ENCODE measurements around the gene UQCRC2.
A peak's percentile ranks its signal among the peaks of the same experiment; 100 is the strongest.

UQCRC2 gene

DNA sequence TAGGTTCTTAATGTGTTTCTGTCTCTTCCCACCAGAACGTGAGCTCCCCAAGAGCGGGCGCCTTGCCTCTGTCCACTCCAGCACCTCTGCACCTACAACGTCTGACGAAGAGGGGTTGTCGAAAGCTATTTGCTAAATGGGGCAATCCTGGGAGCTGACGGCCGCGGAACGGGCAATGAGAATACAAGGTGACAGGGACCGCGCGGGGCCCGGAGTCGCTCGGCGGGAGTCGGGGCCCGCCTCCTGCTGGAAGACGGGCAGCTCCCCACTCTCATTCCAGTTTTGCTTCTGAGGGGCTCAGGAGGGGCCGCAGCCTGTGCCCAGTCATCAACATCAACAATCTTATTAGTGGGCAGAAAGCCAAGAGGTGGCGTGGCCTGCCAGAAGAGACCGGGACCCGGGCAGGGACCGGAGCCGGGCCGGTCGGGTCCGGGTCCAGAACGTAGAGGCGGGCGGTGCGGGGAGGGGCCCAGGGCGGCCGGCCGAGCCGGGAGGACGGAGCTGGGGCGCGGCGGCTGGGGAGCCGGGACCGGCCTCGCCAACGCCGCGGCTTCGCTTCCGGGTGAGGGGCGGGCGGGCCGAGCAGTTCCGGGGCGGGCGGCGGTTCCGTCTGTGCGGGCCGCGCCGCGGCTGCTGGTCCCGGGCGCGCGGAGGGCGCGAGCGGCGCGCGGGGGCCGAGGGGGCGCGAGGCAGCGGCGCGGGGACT, 54.5 kb downstream of the UQCRC2 start, which contains the start of gene MOSMO:
Gene MOSMO (plus strand): TSS at position 603 of the 706 bp plus-strand sequence. CDS start 191 bp downstream, outside the sequence.
- H3K9me3 ChIP-seq (ENCODE audit: control insufficient read depth, insufficient read depth, low read depth, low read length): no peaks in the 10 kb centered on the region
- peak within 1 kb of the TSS; percentile 86 for H3K27ac ChIP-seq (ENCODE audit: extremely low read depth, low read depth, low read length)
- H3K4me1 ChIP-seq (ENCODE audit: control insufficient read depth, insufficient read depth, low read length): peaks cover 5% of the 10 kb centered on the region
- CTCF ChIA-PET: interaction anchor here (0.6 to 20.3 kb wide), 5 partner anchors 9 to 181 kb away, joined by 3 to 302 read pairs (median 4); no protein-coding TSS in a partner anchor
- no peaks in the 10 kb centered on the region for H3K36me3 ChIP-seq (ENCODE audit: control insufficient read depth in 2 of 2, insufficient read depth in 1 of 2, low read length in 2 of 2)
- POLR2A ChIA-PET: interaction anchor here (1.0 to 1.4 kb wide), 9 partner anchors 9 to 132 kb away, joined by 3 to 8 read pairs (median 3); partner anchors contain the start of gene UQCRC2
- peak within 1 kb of the TSS; percentile 97 for H3K4me3 ChIP-seq (ENCODE audit: low read depth, low read length)
- TF ChIP-seq, protein P1, sequence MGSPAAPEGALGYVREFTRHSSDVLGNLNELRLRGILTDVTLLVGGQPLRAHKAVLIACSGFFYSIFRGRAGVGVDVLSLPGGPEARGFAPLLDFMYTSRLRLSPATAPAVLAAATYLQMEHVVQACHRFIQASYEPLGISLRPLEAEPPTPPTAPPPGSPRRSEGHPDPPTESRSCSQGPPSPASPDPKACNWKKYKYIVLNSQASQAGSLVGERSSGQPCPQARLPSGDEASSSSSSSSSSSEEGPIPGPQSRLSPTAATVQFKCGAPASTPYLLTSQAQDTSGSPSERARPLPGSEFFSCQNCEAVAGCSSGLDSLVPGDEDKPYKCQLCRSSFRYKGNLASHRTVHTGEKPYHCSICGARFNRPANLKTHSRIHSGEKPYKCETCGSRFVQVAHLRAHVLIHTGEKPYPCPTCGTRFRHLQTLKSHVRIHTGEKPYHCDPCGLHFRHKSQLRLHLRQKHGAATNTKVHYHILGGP (tag by site-specific recombination; IDR thresholded peaks at IDR 0.05): no peak
- TF ChIP-seq, protein P2, sequence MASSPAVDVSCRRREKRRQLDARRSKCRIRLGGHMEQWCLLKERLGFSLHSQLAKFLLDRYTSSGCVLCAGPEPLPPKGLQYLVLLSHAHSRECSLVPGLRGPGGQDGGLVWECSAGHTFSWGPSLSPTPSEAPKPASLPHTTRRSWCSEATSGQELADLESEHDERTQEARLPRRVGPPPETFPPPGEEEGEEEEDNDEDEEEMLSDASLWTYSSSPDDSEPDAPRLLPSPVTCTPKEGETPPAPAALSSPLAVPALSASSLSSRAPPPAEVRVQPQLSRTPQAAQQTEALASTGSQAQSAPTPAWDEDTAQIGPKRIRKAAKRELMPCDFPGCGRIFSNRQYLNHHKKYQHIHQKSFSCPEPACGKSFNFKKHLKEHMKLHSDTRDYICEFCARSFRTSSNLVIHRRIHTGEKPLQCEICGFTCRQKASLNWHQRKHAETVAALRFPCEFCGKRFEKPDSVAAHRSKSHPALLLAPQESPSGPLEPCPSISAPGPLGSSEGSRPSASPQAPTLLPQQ (tag by site-specific recombination; IDR thresholded peaks at IDR 0.05): peak; percentile 58; the same call in 1 of the 2 replicates
- TF ChIP-seq ZNF600 (tag by site-specific recombination; IDR thresholded peaks at IDR 0.05) (peak; percentile 45; the same call in 1 of the 2 replicates), ZNF660 (tag by site-specific recombination; IDR thresholded peaks at IDR 0.05) (peak; percentile 81), KLF9 (tag by site-specific recombination; IDR thresholded peaks at IDR 0.05; ENCODE audit: low read depth) (peak; percentile 45; the same call in 1 of the 2 replicates), YY1 (tag by site-specific recombination; IDR thresholded peaks at IDR 0.05) (0 out of 2 replicates have a peak, but pooled peaks have one; percentile 5), SP3 (tag by site-specific recombination; IDR thresholded peaks at IDR 0.05) (peak; percentile 55; the same call in 1 of the 2 replicates), ZNF16 (tag by site-specific recombination; IDR thresholded peaks at IDR 0.05; ENCODE audit: low read depth) (no peak), ZNF37A (tag by site-specific recombination; IDR thresholded peaks at IDR 0.05) (peak; percentile 74; the same call in 1 of the 2 replicates), ZNF629 (tag by site-specific recombination; IDR thresholded peaks at IDR 0.05) (peak; percentile 34; the same call in 1 of the 2 replicates), ZBTB8A (tag by site-specific recombination; IDR thresholded peaks at IDR 0.05) (peak; percentile 36), ZSCAN30 (tag by site-specific recombination; IDR thresholded peaks at IDR 0.05) (0 out of 2 replicates have a peak, but pooled peaks have one; percentile 25), ZBTB17 (tag by site-specific recombination; IDR thresholded peaks at IDR 0.05) (peak; percentile 49), MEIS1 (CRISPR knock-in tag; IDR thresholded peaks at IDR 0.05; ENCODE audit: borderline replicate concordance) (no peak), ZNF2 (tag by site-specific recombination; IDR thresholded peaks at IDR 0.05) (0 out of 2 replicates have a peak, but pooled peaks have one; percentile 15), ZNF529 (tag by site-specific recombination; IDR thresholded peaks at IDR 0.05; ENCODE audit: insufficient replicate concordance) (no peak), MYNN (tag by site-specific recombination; IDR thresholded peaks at IDR 0.05; ENCODE audit: borderline replicate concordance) (no peak), ZFP69B (tag by site-specific recombination; IDR thresholded peaks at IDR 0.05) (0 out of 2 replicates have a peak, but pooled peaks have one; percentile 42), ZNF335 (tag by site-specific recombination; conservative IDR thresholded peaks at IDR 0.05) (peak; percentile 43), GLIS2 (tag by site-specific recombination; IDR thresholded peaks at IDR 0.05) (no peak), ZBTB20 (tag by site-specific recombination; IDR thresholded peaks at IDR 0.05) (peak; percentile 68)
- TF ChIP-seq, protein P3, sequence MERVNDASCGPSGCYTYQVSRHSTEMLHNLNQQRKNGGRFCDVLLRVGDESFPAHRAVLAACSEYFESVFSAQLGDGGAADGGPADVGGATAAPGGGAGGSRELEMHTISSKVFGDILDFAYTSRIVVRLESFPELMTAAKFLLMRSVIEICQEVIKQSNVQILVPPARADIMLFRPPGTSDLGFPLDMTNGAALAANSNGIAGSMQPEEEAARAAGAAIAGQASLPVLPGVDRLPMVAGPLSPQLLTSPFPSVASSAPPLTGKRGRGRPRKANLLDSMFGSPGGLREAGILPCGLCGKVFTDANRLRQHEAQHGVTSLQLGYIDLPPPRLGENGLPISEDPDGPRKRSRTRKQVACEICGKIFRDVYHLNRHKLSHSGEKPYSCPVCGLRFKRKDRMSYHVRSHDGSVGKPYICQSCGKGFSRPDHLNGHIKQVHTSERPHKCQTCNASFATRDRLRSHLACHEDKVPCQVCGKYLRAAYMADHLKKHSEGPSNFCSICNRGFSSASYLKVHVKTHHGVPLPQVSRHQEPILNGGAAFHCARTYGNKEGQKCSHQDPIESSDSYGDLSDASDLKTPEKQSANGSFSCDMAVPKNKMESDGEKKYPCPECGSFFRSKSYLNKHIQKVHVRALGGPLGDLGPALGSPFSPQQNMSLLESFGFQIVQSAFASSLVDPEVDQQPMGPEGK (tag by site-specific recombination; IDR thresholded peaks at IDR 0.05): peak; percentile 27; the same call in 1 of the 2 replicates
- TF ChIP-seq, protein P4, sequence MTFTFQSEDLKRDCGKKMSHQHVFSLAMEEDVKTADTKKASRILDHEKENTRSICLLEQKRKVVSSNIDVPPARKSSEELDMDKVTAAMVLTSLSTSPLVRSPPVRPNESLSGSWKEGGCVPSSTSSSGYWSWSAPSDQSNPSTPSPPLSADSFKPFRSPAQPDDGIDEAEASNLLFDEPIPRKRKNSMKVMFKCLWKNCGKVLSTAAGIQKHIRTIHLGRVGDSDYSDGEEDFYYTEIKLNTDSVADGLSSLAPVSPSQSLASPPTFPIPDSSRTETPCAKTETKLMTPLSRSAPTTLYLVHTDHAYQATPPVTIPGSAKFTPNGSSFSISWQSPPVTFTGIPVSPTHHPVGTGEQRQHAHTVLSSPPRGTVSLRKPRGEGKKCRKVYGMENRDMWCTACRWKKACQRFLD (tag by site-specific recombination; IDR thresholded peaks at IDR 0.05): no peak
- TF ChIP-seq, protein P5, sequence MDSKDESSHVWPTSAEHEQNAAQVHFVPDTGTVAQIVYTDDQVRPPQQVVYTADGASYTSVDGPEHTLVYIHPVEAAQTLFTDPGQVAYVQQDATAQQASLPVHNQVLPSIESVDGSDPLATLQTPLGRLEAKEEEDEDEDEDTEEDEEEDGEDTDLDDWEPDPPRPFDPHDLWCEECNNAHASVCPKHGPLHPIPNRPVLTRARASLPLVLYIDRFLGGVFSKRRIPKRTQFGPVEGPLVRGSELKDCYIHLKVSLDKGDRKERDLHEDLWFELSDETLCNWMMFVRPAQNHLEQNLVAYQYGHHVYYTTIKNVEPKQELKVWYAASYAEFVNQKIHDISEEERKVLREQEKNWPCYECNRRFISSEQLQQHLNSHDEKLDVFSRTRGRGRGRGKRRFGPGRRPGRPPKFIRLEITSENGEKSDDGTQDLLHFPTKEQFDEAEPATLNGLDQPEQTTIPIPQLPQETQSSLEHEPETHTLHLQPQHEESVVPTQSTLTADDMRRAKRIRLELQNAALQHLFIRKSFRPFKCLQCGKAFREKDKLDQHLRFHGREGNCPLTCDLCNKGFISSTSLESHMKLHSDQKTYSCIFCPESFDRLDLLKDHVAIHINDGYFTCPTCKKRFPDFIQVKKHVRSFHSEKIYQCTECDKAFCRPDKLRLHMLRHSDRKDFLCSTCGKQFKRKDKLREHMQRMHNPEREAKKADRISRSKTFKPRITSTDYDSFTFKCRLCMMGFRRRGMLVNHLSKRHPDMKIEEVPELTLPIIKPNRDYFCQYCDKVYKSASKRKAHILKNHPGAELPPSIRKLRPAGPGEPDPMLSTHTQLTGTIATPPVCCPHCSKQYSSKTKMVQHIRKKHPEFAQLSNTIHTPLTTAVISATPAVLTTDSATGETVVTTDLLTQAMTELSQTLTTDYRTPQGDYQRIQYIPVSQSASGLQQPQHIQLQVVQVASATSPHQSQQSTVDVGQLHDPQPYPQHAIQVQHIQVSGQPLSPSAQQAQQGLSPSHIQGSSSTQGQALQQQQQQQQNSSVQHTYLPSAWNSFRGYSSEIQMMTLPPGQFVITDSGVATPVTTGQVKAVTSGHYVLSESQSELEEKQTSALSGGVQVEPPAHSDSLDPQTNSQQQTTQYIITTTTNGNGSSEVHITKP (tag by site-specific recombination; IDR thresholded peaks at IDR 0.05): 0 out of 2 replicates have a peak, but pooled peaks have one; percentile 25
